GM12878 (cell line): ENCODE data around the gene ERICH4.

ENCODE experiments used
- CREB1 ChIP-seq: IDR thresholded peaks from 2 replicates; pipeline ENCODE4 v1.6.1; 2012; ENCODE audit warnings: low read depth, mild to moderate bottlenecking, inconsistent platforms
- ZNF687 ChIP-seq: fragments of 450-650 bp; IDR thresholded peaks from 2 replicates; pipeline ENCODE4 v1.6.1; 2017; ENCODE audit warnings: mild to moderate bottlenecking, moderate library complexity
- TF ChIP-seq, protein P1 (sequence below), 3 experiments: IDR thresholded peaks in 2 of 3; conservative IDR thresholded peaks in 1 of 3; 2 replicates each; pipeline ENCODE4 v1.5.1; 2011; ENCODE audit warnings: low read depth in 3 of 3, low read length in 3 of 3, mild to moderate bottlenecking in 3 of 3, control low read depth in 2 of 3, moderate library complexity in 2 of 3, inconsistent platforms in 1 of 3, mixed read lengths in 1 of 3; ENCODE audit not compliant: control insufficient read depth in 2 of 3, insufficient read depth in 1 of 3; ENCODE audit errors: extremely low read depth in 1 of 3

DNA sequence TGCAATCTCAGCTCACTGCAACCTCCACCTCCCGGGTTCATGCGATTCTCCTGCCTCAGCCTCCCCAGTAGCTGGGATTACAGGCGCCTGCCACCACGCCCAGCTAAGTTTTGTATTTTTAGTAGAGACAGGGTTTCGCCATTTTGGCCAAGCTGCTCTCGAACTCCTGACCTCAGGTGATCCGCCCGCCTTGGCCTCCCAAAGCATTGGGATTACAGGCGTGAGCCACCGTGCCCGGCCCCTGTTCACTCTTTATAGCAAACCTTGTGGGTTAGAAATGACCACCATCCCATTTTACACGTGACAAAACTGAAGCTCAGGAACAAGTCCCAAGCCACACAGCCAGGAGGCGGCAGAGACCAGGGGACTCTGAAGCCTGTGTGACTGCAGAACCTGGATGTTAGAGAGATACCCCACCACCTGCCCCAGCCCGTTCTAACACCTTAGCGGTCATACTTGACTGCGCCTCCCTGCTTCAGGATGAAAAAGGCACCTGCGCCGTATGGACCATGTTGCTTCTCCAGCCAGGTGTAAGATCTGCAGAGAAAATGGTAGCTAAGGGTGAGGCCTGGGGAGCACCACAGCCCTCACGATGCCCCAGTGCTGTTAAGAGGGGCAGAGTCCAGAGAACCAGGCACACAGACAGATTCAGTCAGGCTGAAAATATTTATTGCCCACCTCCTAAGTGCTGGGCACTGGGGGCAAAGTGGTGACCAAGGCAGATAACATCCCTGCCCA lies 6.9 kb upstream of the ERICH4 start:
- TF ChIP-seq, protein P1, sequence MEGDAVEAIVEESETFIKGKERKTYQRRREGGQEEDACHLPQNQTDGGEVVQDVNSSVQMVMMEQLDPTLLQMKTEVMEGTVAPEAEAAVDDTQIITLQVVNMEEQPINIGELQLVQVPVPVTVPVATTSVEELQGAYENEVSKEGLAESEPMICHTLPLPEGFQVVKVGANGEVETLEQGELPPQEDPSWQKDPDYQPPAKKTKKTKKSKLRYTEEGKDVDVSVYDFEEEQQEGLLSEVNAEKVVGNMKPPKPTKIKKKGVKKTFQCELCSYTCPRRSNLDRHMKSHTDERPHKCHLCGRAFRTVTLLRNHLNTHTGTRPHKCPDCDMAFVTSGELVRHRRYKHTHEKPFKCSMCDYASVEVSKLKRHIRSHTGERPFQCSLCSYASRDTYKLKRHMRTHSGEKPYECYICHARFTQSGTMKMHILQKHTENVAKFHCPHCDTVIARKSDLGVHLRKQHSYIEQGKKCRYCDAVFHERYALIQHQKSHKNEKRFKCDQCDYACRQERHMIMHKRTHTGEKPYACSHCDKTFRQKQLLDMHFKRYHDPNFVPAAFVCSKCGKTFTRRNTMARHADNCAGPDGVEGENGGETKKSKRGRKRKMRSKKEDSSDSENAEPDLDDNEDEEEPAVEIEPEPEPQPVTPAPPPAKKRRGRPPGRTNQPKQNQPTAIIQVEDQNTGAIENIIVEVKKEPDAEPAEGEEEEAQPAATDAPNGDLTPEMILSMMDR (IDR thresholded peaks at IDR 0.05 in 2 of 3, conservative IDR thresholded peaks at IDR 0.05 in 1 of 3; ENCODE audit: control insufficient read depth in 2 of 3, extremely low read depth in 1 of 3, insufficient read depth in 1 of 3, low read depth in 3 of 3, low read length in 3 of 3) = no peak
- no peak for TF ChIP-seq CREB1
- no peak for TF ChIP-seq ZNF687
